HG03280 (cell line): ENCODE measurements around the gene PFKM.

Source experiments
- ATAC-seq: cut with Tn5 transposase; IDR thresholded peaks from one replicate; pipeline ENCODE4 v1.9.1; 2021; ENCODE audit warnings: mild to moderate bottlenecking, moderate library complexity; ENCODE audit not compliant: unreplicated experiment

PFKM gene

GRCh38 chr12:48119078-48119833 lies at the start of gene PFKM:
Gene PFKM, plus strand, starts transcription at chr12:48119364. Its CDS starts 3,411 bp downstream, at chr12:48122775.
- peak; percentile 99 for ATAC-seq

GRCh38 chr12:48070033-48070432 lies 49.1 kb upstream of the PFKM start:
- no peak for ATAC-seq

- no peak for ATAC-seq
Observed at GRCh38 chr12:48070731-48071130, 48.4 kb upstream of the PFKM start.

- no peak for ATAC-seq
Observed at GRCh38 chr12:48071808-48072207, 47.4 kb upstream of the PFKM start.

- ATAC-seq = no peak
Observed at GRCh38 chr12:48072266-48072665, 46.9 kb upstream of the PFKM start.

GRCh38 chr12:48074266-48074665 lies 44.9 kb upstream of the PFKM start:
- no peak for ATAC-seq

- no peak for ATAC-seq
Observed at GRCh38 chr12:48075832-48076231, 43.3 kb upstream of the PFKM start.

- no peak for ATAC-seq
Observed at GRCh38 chr12:48077111-48077510, 42.1 kb upstream of the PFKM start.

GRCh38 chr12:48078901-48079300 lies 40.3 kb upstream of the PFKM start:
- no peak for ATAC-seq

GRCh38 chr12:48080285-48080684 lies 38.9 kb upstream of the PFKM start:
- ATAC-seq = no peak

GRCh38 chr12:48080821-48081220 lies 38.3 kb upstream of the PFKM start:
- no peak for ATAC-seq

- ATAC-seq = no peak
Observed at GRCh38 chr12:48084066-48084465, 35.1 kb upstream of the PFKM start.

- no peak for ATAC-seq
Observed at GRCh38 chr12:48084841-48085460, 34.2 kb upstream of the PFKM start.

GRCh38 chr12:48086327-48086726 lies 32.8 kb upstream of the PFKM start:
- no peak for ATAC-seq

- no peak for ATAC-seq
Observed at GRCh38 chr12:48092611-48093010, 26.6 kb upstream of the PFKM start.

- ATAC-seq = no peak
Observed at GRCh38 chr12:48104531-48104930, 14.6 kb upstream of the PFKM start.

GRCh38 chr12:48105321-48105866 lies 13.8 kb upstream of the PFKM start:
- ATAC-seq = peak; percentile 27

- ATAC-seq = peak; percentile 67
Observed at GRCh38 chr12:48105867-48106680, 13.1 kb upstream of the PFKM start, which contains the start of gene SENP1. Gene SENP1, minus strand, starts transcription at chr12:48106079. Its CDS starts 4,607 bp downstream, at chr12:48101472.

GRCh38 chr12:48106681-48107613 lies 12.2 kb upstream of the PFKM start:
- ATAC-seq = no peak

- no peak for ATAC-seq
Observed at GRCh38 chr12:48109424-48109823, 9.7 kb upstream of the PFKM start.
